Neural cell (in vitro differentiated cells): ENCODE results near the gene SLC11A2. TPM values are rescaled to one million over a fixed set of nuclear protein-coding genes. Genes with fewer than 3 reads are reported as not detected.

Experiments
- H2AFZ ChIP-seq: fragments of 200-600, 300-800 bp; sonication (generic), shearing (Covaris generic); 2 replicates; pipeline ENCODE4 v1.6.0; 2014; ENCODE audit warnings: low read depth, mild to moderate bottlenecking, antibody characterized with exemption, low read length, moderate library complexity
- H3F3A ChIP-seq: fragments of 200-600 bp; shearing (Covaris generic); 2 replicates; pipeline ENCODE4 v1.6.1; 2016; ENCODE audit warnings: mild to moderate bottlenecking, moderate library complexity, mixed read lengths, antibody characterized with exemption, low read length; ENCODE audit not compliant: insufficient read depth, poor library complexity, severe bottlenecking
- H3K27ac ChIP-seq: fragments of 200-600, 300-800 bp; sonication (generic), shearing (Covaris generic); 2 replicates; pipeline ENCODE4 v1.5.1; 2014; ENCODE audit warnings: mild to moderate bottlenecking, low read length, moderate library complexity
- H3K27me3 ChIP-seq: fragments of 300-800, 200-600 bp; sonication (generic), shearing (Covaris generic); 2 replicates; pipeline ENCODE4 v1.6.0; 2014; ENCODE audit warnings: mild to moderate bottlenecking, low read depth, low read length, moderate library complexity; ENCODE audit not compliant: insufficient read depth
- H3K36me3 ChIP-seq: fragments of 300-800, 200-600 bp; sonication (generic), shearing (Covaris generic); 2 replicates; pipeline ENCODE4 v1.5.1; 2014; ENCODE audit warnings: mild to moderate bottlenecking, antibody characterized with exemption, low read length, moderate library complexity; ENCODE audit not compliant: insufficient read depth
- H3K4me2 ChIP-seq: fragments of 300-800, 200-600 bp; sonication (generic), shearing (Covaris generic); 2 replicates; pipeline ENCODE4 v1.6.0; 2014; ENCODE audit warnings: mild to moderate bottlenecking, low read length
- H3K4me3 ChIP-seq: fragments of 300-800, 200-600 bp; sonication (generic), shearing (Covaris generic); 2 replicates; pipeline ENCODE4 v1.5.1; 2014; ENCODE audit warnings: mild to moderate bottlenecking, low read length, moderate library complexity
- H3K79me2 ChIP-seq: fragments of 200-600 bp; shearing (Covaris generic); replicated peaks from 2 replicates; pipeline ENCODE4 v1.6.0; 2014; ENCODE audit warnings: mild to moderate bottlenecking, low read length, moderate library complexity; ENCODE audit not compliant: insufficient read depth
- H3K9ac ChIP-seq: fragments of 300-800, 200-600 bp; sonication (generic), shearing (Covaris generic); 2 replicates; pipeline ENCODE4 v1.6.1; 2016; ENCODE audit warnings: mild to moderate bottlenecking, low read length, mixed read lengths
- H3K9me2 ChIP-seq: fragments of 200-600 bp; shearing (Covaris generic); 2 replicates; pipeline ENCODE4 v1.6.1; 2016; ENCODE audit warnings: mild to moderate bottlenecking, low read length, mixed read lengths; ENCODE audit not compliant: insufficient read depth
- H3K9me3 ChIP-seq: fragments of 200-600, 300-800 bp; sonication (generic), shearing (Covaris generic); 2 replicates; pipeline ENCODE4 v1.6.1; 2016; ENCODE audit warnings: mild to moderate bottlenecking, mixed run types, low read length, moderate library complexity, mixed read lengths
- H4K20me1 ChIP-seq: fragments of 200-600 bp; shearing (Covaris generic); 2 replicates; pipeline ENCODE4 v1.6.1; 2016; ENCODE audit warnings: mild to moderate bottlenecking, mixed run types; ENCODE audit not compliant: insufficient read depth
- CTCF ChIP-seq: fragments of 450-650 bp; IDR thresholded peaks from 2 replicates; pipeline ENCODE4 v1.5.1; 2014; ENCODE audit warnings: antibody characterized with exemption, mild to moderate bottlenecking, moderate library complexity; ENCODE audit not compliant: poor library complexity, severe bottlenecking
- EP300 ChIP-seq: fragments of 450-650 bp; conservative IDR thresholded peaks from 2 replicates; pipeline ENCODE4 v1.6.1; 2014; ENCODE audit warnings: antibody characterized with exemption, mild to moderate bottlenecking, moderate library complexity; ENCODE audit not compliant: poor library complexity, severe bottlenecking
- EZH2 ChIP-seq: fragments of 200-600, 300-800 bp; shearing (Covaris generic), sonication (generic); IDR thresholded peaks from 2 replicates; pipeline ENCODE4 v1.6.1; 2014; ENCODE audit warnings: antibody characterized with exemption, low read length, borderline replicate concordance, mild to moderate bottlenecking; ENCODE audit not compliant: insufficient read depth, poor library complexity, severe bottlenecking
- MXI1 ChIP-seq: fragments of 450-650 bp; conservative IDR thresholded peaks from 2 replicates; pipeline ENCODE4 v1.6.1; 2014; ENCODE audit warnings: antibody characterized with exemption, mild to moderate bottlenecking; ENCODE audit not compliant: poor library complexity, severe bottlenecking
- SMC3 ChIP-seq: fragments of 450-650 bp; conservative IDR thresholded peaks from 2 replicates; pipeline ENCODE4 v1.6.1; 2014; ENCODE audit warnings: antibody characterized with exemption, mild to moderate bottlenecking, moderate library complexity; ENCODE audit not compliant: poor library complexity
- TAF1 ChIP-seq: IDR thresholded peaks from 2 replicates; pipeline ENCODE4 v1.6.1; 2012; ENCODE audit warnings: low read depth
- polyA plus RNA-seq: library from polyadenylated mRNA; depleted of rRNA; stranded (reverse); fragments of >200 nt; gene quantifications from 2 replicates; pipeline ENCODE4 v1.2.3, GENCODE V29; 2014
- TF ChIP-seq, protein P1 (sequence below): IDR thresholded peaks from 2 replicates; pipeline ENCODE4 v1.6.1; 2012; ENCODE audit warnings: borderline replicate concordance

Gene SLC11A2
- polyA plus RNA-seq, 1 donor from 2014 or later, result 62.3 TPM

DNA sequence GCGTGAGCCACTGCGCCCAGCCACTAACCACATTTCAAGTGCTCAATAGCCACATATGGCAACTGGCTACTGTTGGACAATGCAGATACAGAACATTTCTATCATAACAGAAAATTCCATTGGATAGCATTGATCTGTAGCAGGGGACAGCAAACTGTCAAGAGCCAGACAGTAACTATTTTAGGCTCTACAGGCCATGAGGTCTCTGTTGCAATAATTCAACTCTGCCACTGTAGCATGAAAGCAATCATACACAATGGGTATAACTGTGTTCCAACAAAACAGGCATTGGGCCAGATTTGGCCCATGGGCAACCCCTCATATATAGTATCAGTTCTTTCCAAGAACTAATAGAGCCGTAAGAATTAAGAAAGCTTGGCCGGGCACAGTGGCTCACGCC lies 49.2 kb upstream of the SLC11A2 start:
- Histone ChIP-seq H3K9me3 (no peaks in the 10 kb centered on the region), H3K27ac (no peak overlapping the region), H3K36me3 (no peaks in the 10 kb centered on the region), H4K20me1 (peaks cover 30% of the 10 kb centered on the region), H3K27me3 (no peaks in the 10 kb centered on the region), H3K4me2 (no peak overlapping the region), H3F3A (no peaks in the 10 kb centered on the region), H3K79me2 (peaks cover 48% of the 10 kb centered on the region), H3K9ac (no peak overlapping the region), H3K9me2 (no peaks in the 10 kb centered on the region), H3K4me3 (no peak overlapping the region), H2AFZ (no peak overlapping the region)
- TF ChIP-seq MXI1, result no peak
- TF ChIP-seq EZH2, result no peak
- TF ChIP-seq TAF1, result no peak
- no peak for TF ChIP-seq SMC3
- no peak for TF ChIP-seq CTCF

- Histone ChIP-seq H3K9ac (no peak overlapping the region), H3K9me3 (no peaks in the 10 kb centered on the region), H3K79me2 (peaks cover 21% of the 10 kb centered on the region), H4K20me1 (peaks cover 8% of the 10 kb centered on the region), H3K27ac (no peak overlapping the region), H3K4me3 (no peak overlapping the region), H2AFZ (no peak overlapping the region), H3K4me2 (no peak overlapping the region), H3F3A (no peaks in the 10 kb centered on the region), H3K27me3 (no peaks in the 10 kb centered on the region), H3K9me2 (no peaks in the 10 kb centered on the region), H3K36me3 (no peaks in the 10 kb centered on the region)
- no peak for TF ChIP-seq MXI1
- no peak for TF ChIP-seq CTCF
- TF ChIP-seq TAF1, result no peak
- TF ChIP-seq, protein P1, sequence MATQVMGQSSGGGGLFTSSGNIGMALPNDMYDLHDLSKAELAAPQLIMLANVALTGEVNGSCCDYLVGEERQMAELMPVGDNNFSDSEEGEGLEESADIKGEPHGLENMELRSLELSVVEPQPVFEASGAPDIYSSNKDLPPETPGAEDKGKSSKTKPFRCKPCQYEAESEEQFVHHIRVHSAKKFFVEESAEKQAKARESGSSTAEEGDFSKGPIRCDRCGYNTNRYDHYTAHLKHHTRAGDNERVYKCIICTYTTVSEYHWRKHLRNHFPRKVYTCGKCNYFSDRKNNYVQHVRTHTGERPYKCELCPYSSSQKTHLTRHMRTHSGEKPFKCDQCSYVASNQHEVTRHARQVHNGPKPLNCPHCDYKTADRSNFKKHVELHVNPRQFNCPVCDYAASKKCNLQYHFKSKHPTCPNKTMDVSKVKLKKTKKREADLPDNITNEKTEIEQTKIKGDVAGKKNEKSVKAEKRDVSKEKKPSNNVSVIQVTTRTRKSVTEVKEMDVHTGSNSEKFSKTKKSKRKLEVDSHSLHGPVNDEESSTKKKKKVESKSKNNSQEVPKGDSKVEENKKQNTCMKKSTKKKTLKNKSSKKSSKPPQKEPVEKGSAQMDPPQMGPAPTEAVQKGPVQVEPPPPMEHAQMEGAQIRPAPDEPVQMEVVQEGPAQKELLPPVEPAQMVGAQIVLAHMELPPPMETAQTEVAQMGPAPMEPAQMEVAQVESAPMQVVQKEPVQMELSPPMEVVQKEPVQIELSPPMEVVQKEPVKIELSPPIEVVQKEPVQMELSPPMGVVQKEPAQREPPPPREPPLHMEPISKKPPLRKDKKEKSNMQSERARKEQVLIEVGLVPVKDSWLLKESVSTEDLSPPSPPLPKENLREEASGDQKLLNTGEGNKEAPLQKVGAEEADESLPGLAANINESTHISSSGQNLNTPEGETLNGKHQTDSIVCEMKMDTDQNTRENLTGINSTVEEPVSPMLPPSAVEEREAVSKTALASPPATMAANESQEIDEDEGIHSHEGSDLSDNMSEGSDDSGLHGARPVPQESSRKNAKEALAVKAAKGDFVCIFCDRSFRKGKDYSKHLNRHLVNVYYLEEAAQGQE, result no peak
- TF ChIP-seq EZH2, result no peak
- no peak for TF ChIP-seq SMC3
- no peak for TF ChIP-seq EP300
Observed at GRCh38 chr12:51071663-51072062, 45.5 kb upstream of the SLC11A2 start.
